ENCODE results near the gene CCDC169. TPM values are rescaled to one million over a fixed set of nuclear protein-coding genes. Genes with fewer than 3 reads are reported as not detected.

The CCDC169 gene
- total and polyA plus RNA-seq, 4 donors = 2.1 TPM; not detected in 3

GRCh38 chr13:36275190-36276002, 22.2 kb downstream of the CCDC169 start (continued):
- TF ChIP-seq NR2F2 (IDR thresholded peaks at IDR 0.05) (no peak), HNF4A (conservative IDR thresholded peaks at IDR 0.05) (no peak), EGR1 (IDR thresholded peaks at IDR 0.05; ENCODE audit: low read depth in 2 of 2) (no peak), ATF3 (IDR thresholded peaks at IDR 0.05) (no peak)

GRCh38 chr13:36273431-36273830, 24.2 kb downstream of the CCDC169 start:
- H3K36me3 ChIP-seq (ENCODE audit: control insufficient read depth in 4 of 4, insufficient read depth in 3 of 4, low read depth in 1 of 4, low read length in 3 of 4) = no peaks in the 10 kb centered on the region
- no peaks in the 10 kb centered on the region for H3K27me3 ChIP-seq (ENCODE audit: control insufficient read depth in 4 of 4, insufficient read depth in 4 of 4, low read length in 3 of 4)
- no peak for DNase-seq (ENCODE audit: low spot score)
- TF ChIP-seq JUND (IDR thresholded peaks at IDR 0.05) (no peak), ATF3 (IDR thresholded peaks at IDR 0.05) (no peak), ZBTB33 (IDR thresholded peaks at IDR 0.05) (no peak), FOXA1 (IDR thresholded peaks at IDR 0.05) (no peak), TAF1 (conservative IDR thresholded peaks at IDR 0.05) (no peak), SP1 (IDR thresholded peaks at IDR 0.05) (no peak), FOXA2 (IDR thresholded peaks at IDR 0.05) (no peak)
- no peaks in the 10 kb centered on the region for H3K9me3 ChIP-seq (ENCODE audit: control insufficient read depth in 4 of 4, low read length in 3 of 4)
- no peak overlapping the region for H3K27ac ChIP-seq (ENCODE audit: low read depth in 1 of 2, low read length in 2 of 2)
- H3K4me1 ChIP-seq (ENCODE audit: control insufficient read depth in 4 of 4, insufficient read depth in 4 of 4, low read length in 3 of 4) = no peaks in the 10 kb centered on the region
- whole genome bisulfite sequencing = 87% methylated on average over 2 of the region's 2 CpGs
- H3K4me3 ChIP-seq (ENCODE audit: low read depth in 1 of 3, low read length in 3 of 3) = no peak overlapping the region
- H3K9ac ChIP-seq (ENCODE audit: low read depth in 1 of 2, low read length in 2 of 2) = no peak overlapping the region

GRCh38 chr13:36261976-36262375, 35.6 kb downstream of the CCDC169 start:
- Histone ChIP-seq H3K36me3 (ENCODE audit: control insufficient read depth in 4 of 4, insufficient read depth in 3 of 4, low read depth in 1 of 4, low read length in 3 of 4) (no peaks in the 10 kb centered on the region), H3K9ac (ENCODE audit: low read depth in 1 of 2, low read length in 2 of 2) (no peak overlapping the region), H3K27me3 (ENCODE audit: control insufficient read depth in 4 of 4, insufficient read depth in 4 of 4, low read length in 3 of 4) (no peaks in the 10 kb centered on the region), H3K4me1 (ENCODE audit: control insufficient read depth in 4 of 4, insufficient read depth in 4 of 4, low read length in 3 of 4) (no peaks in the 10 kb centered on the region), H3K27ac (ENCODE audit: low read depth in 1 of 2, low read length in 2 of 2) (no peak overlapping the region), H3K9me3 (ENCODE audit: control insufficient read depth in 4 of 4, low read length in 3 of 4) (no peaks in the 10 kb centered on the region), H3K4me3 (ENCODE audit: low read depth in 1 of 3, low read length in 3 of 3) (no peak overlapping the region)
- no peak for DNase-seq (ENCODE audit: low spot score)
- no peak for TF ChIP-seq ATF3 (IDR thresholded peaks at IDR 0.05)
- no peak for TF ChIP-seq JUND (IDR thresholded peaks at IDR 0.05)
- no peak for TF ChIP-seq YY1 (IDR thresholded peaks at IDR 0.05)
- no peak for TF ChIP-seq HNF4A (conservative IDR thresholded peaks at IDR 0.05)
- no peak for TF ChIP-seq ZBTB33 (IDR thresholded peaks at IDR 0.05)
- TF ChIP-seq MAX (IDR thresholded peaks at IDR 0.05) = no peak
- TF ChIP-seq GABPA (IDR thresholded peaks at IDR 0.05 in 1 of 2, conservative IDR thresholded peaks at IDR 0.05 in 1 of 2) = no peak
- no peak for TF ChIP-seq HNF4G (IDR thresholded peaks at IDR 0.05)
- no peak for TF ChIP-seq FOXA2 (IDR thresholded peaks at IDR 0.05)
- TF ChIP-seq REST (IDR thresholded peaks at IDR 0.05) = no peak
- TF ChIP-seq RXRA (IDR thresholded peaks at IDR 0.05) = no peak
- TF ChIP-seq NR2F2 (IDR thresholded peaks at IDR 0.05) = no peak
- no peak for TF ChIP-seq TAF1 (conservative IDR thresholded peaks at IDR 0.05)
- TF ChIP-seq SP1 (IDR thresholded peaks at IDR 0.05) = no peak
- TF ChIP-seq FOXA1 (IDR thresholded peaks at IDR 0.05) = no peak
- no peak for TF ChIP-seq EGR1 (IDR thresholded peaks at IDR 0.05; ENCODE audit: low read depth in 2 of 2)

All from liver (tissue), 9 donors.